ENCODE results near the gene SHFL. TPM values are rescaled to one million over a fixed set of nuclear protein-coding genes. Genes with fewer than 3 reads are reported as not detected.

Gene SHFL
- total RNA-seq, 1 experiment from 2014 or later, result 18.5 TPM

- BruUV-seq (replicated peaks), result no TSS peak
- Histone ChIP-seq H2AFZ (ENCODE audit: low read depth, low read length, poor library complexity, severe bottlenecking) (no peak overlapping the region), H3K36me3 (ENCODE audit: control insufficient read depth in 1 of 2, insufficient read depth in 2 of 2, low read length in 2 of 2) (no peaks in the 10 kb centered on the region), H3K9ac (ENCODE audit: low read length) (no peak overlapping the region), H4K20me1 (ENCODE audit: insufficient read depth) (no peaks in the 10 kb centered on the region), H3K9me2 (ENCODE audit: insufficient read depth) (no peaks in the 10 kb centered on the region), H3K4me1 (ENCODE audit: control insufficient read depth in 1 of 2, insufficient read depth in 2 of 2, low read length in 2 of 2) (peaks cover 11 to 17% of the 10 kb centered on the region in 2 experiments), H3K27ac (ENCODE audit: low read depth, low read length) (no peak overlapping the region), H3K4me2 (ENCODE audit: low read length) (no peak overlapping the region), H3K4me3 (replicated peaks in 1 of 2; ENCODE audit: low read depth in 1 of 2, low read length in 2 of 2) (no peak overlapping the region), H3K79me2 (ENCODE audit: insufficient read depth, low read length) (no peaks in the 10 kb centered on the region), H3K27me3 (ENCODE audit: insufficient read depth, low read length) (no peaks in the 10 kb centered on the region), H3K9me3 (ENCODE audit: control insufficient read depth in 1 of 2, insufficient read depth in 1 of 2, low read depth in 1 of 2, low read length in 2 of 2) (no peaks in the 10 kb centered on the region)
- ChIA-PET RAD21 (ENCODE audit: low non-redundant PET in 1 of 2, low total read pairs in 2 of 2, uncharacterized antibody in 2 of 2, unreplicated experiment in 2 of 2) (interaction anchor here in 1 of 2 experiments (0.8 kb wide), 1 partner anchor 168 kb away, joined by 4 read pairs; no protein-coding TSS in a partner anchor), CTCF (interaction anchor here (0.7 to 2.0 kb wide), 5 partner anchors 9 to 233 kb away, joined by 3 to 9 read pairs (median 5); no protein-coding TSS in a partner anchor), POLR2A (interaction anchor here (0.7 kb wide), 1 partner anchor 66 kb away, joined by 4 read pairs; no protein-coding TSS in a partner anchor)
- DNase-seq (ENCODE audit: low read depth, low spot score), result no peak
- intact Hi-C loops (cut with micrococcal nuclease), result no loop called here
- no peak for ATAC-seq
- TF ChIP-seq POLR2A (IDR thresholded peaks at IDR 0.05; ENCODE audit: borderline replicate concordance, extremely low read depth, insufficient read depth, insufficient read length), result no peak
- TF ChIP-seq ZNF274 (IDR thresholded peaks at IDR 0.05; ENCODE audit: low read depth, low read length), result no peak
- no peak for TF ChIP-seq CTCF (IDR thresholded peaks at IDR 0.05 in 2 of 3, conservative IDR thresholded peaks at IDR 0.05 in 1 of 3; ENCODE audit: borderline replicate concordance in 1 of 3, insufficient read depth in 1 of 3, low read depth in 2 of 3, low read length in 2 of 3)
- no peak for TF ChIP-seq ELF1 (IDR thresholded peaks at IDR 0.05; ENCODE audit: borderline replicate concordance, low read depth)
- no peak for TF ChIP-seq TCF7L2 (IDR thresholded peaks at IDR 0.05; ENCODE audit: borderline replicate concordance, extremely low read depth, insufficient read depth, insufficient read length)
- TF ChIP-seq ZFX (IDR thresholded peaks at IDR 0.05), result no peak
- TF ChIP-seq EZH2 (IDR thresholded peaks at IDR 0.05), result no peak
- no peak for TF ChIP-seq JUND (IDR thresholded peaks at IDR 0.05)
- no peak for TF ChIP-seq POLR2AphosphoS5 (IDR thresholded peaks at IDR 0.05; ENCODE audit: low read depth, low read length)
- no peak for TF ChIP-seq EZH2phosphoT487 (IDR thresholded peaks at IDR 0.05; ENCODE audit: borderline replicate concordance)
- no peak for TF ChIP-seq SRF (IDR thresholded peaks at IDR 0.05; ENCODE audit: low read depth)
- TF ChIP-seq ZBTB33 (IDR thresholded peaks at IDR 0.05; ENCODE audit: extremely low read depth, insufficient replicate concordance, low read length), result no peak
- no peak for TF ChIP-seq FOSL1 (IDR thresholded peaks at IDR 0.05; ENCODE audit: low read depth)
- no peak for TF ChIP-seq CBX3 (IDR thresholded peaks at IDR 0.05; ENCODE audit: low read depth)
- TF ChIP-seq ATF3 (IDR thresholded peaks at IDR 0.05), result no peak
Observed at GRCh38 chr19:10100163-10100785, 14.2 kb downstream of the SHFL start.
